ENCODE measurements around the gene PKDCC. TPM values are rescaled to one million over a fixed set of nuclear protein-coding genes. Genes with fewer than 3 reads are reported as not detected.

The PKDCC gene
- total and polyA plus RNA-seq, 2 of the 13 experiments (the other 11 are each of a cell fraction or from before 2014, with no cell fraction given), result 52.6 to 58.8 TPM

DNA sequence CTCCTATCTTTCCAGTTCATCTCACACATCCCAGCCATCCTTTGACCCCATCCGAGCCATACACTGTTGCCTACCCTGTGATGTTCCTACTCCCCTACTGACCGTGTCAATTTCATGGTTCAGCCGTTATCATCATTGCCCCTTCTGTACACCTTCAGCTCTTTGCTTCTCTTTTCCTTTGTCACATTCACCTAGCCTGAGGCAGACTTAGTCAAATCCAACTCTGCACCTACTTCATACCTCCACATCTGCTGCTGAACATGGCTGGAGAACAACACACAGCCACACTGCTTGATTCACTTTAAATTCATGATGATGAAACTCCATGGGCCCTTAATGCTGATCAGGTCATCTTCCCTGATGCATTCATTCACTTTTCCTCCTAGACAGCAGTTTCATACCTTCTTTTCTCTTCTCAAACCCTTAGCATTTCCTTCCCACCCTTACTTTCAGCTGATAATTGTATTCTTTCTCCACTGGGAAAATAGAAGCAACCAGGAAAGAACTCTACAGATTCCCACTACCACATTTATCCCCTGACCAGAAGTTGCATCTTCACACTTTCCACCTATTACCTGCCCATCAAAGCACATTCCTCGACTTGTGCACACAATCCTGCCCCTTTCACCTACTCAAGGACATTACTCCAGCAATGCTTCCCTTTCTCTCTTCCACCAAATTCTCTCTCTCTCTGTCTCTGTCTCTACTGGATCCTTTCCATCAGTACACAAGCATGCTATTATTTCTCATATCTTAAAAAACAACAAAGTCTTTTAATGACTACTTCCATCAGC lies 59.6 kb downstream of the PKDCC start (continued):
- TF ChIP-seq SNAPC4 (CRISPR knock-in tag; IDR thresholded peaks at IDR 0.05) (no peak), ZNF792 (CRISPR knock-in tag; IDR thresholded peaks at IDR 0.05) (no peak), NFE2L1 (CRISPR knock-in tag; IDR thresholded peaks at IDR 0.05; ENCODE audit: borderline replicate concordance) (no peak), NCOA5 (CRISPR knock-in tag; IDR thresholded peaks at IDR 0.05) (no peak), ZNF431 (CRISPR knock-in tag; IDR thresholded peaks at IDR 0.05; ENCODE audit: borderline replicate concordance, low read depth) (no peak; the same call in 1 of the 2 replicates), FOXA3 (CRISPR knock-in tag; IDR thresholded peaks at IDR 0.05) (peak; percentile 53), ZNF230 (CRISPR knock-in tag; IDR thresholded peaks at IDR 0.05) (no peak), JDP2 (CRISPR knock-in tag; IDR thresholded peaks at IDR 0.05; ENCODE audit: borderline replicate concordance) (no peak), TBL1XR1 (IDR thresholded peaks at IDR 0.05; ENCODE audit: borderline replicate concordance, low read length, partially characterized antibody) (no peak), KLF15 (CRISPR knock-in tag; IDR thresholded peaks at IDR 0.05; ENCODE audit: borderline replicate concordance) (no peak), CREB1 (IDR thresholded peaks at IDR 0.05) (no peak), CREB1 (CRISPR knock-in tag; IDR thresholded peaks at IDR 0.05) (peak; percentile 24; the same call in 1 of the 2 replicates), MXD4 (CRISPR knock-in tag; IDR thresholded peaks at IDR 0.05) (no peak), NKX3-1 (CRISPR knock-in tag; IDR thresholded peaks at IDR 0.05) (no peak)
- TF ChIP-seq, protein P1, sequence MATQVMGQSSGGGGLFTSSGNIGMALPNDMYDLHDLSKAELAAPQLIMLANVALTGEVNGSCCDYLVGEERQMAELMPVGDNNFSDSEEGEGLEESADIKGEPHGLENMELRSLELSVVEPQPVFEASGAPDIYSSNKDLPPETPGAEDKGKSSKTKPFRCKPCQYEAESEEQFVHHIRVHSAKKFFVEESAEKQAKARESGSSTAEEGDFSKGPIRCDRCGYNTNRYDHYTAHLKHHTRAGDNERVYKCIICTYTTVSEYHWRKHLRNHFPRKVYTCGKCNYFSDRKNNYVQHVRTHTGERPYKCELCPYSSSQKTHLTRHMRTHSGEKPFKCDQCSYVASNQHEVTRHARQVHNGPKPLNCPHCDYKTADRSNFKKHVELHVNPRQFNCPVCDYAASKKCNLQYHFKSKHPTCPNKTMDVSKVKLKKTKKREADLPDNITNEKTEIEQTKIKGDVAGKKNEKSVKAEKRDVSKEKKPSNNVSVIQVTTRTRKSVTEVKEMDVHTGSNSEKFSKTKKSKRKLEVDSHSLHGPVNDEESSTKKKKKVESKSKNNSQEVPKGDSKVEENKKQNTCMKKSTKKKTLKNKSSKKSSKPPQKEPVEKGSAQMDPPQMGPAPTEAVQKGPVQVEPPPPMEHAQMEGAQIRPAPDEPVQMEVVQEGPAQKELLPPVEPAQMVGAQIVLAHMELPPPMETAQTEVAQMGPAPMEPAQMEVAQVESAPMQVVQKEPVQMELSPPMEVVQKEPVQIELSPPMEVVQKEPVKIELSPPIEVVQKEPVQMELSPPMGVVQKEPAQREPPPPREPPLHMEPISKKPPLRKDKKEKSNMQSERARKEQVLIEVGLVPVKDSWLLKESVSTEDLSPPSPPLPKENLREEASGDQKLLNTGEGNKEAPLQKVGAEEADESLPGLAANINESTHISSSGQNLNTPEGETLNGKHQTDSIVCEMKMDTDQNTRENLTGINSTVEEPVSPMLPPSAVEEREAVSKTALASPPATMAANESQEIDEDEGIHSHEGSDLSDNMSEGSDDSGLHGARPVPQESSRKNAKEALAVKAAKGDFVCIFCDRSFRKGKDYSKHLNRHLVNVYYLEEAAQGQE (IDR thresholded peaks at IDR 0.05; ENCODE audit: borderline replicate concordance in 1 of 2, low read depth in 1 of 2, low read length in 2 of 2), result no peak
- TF ChIP-seq, protein P2, sequence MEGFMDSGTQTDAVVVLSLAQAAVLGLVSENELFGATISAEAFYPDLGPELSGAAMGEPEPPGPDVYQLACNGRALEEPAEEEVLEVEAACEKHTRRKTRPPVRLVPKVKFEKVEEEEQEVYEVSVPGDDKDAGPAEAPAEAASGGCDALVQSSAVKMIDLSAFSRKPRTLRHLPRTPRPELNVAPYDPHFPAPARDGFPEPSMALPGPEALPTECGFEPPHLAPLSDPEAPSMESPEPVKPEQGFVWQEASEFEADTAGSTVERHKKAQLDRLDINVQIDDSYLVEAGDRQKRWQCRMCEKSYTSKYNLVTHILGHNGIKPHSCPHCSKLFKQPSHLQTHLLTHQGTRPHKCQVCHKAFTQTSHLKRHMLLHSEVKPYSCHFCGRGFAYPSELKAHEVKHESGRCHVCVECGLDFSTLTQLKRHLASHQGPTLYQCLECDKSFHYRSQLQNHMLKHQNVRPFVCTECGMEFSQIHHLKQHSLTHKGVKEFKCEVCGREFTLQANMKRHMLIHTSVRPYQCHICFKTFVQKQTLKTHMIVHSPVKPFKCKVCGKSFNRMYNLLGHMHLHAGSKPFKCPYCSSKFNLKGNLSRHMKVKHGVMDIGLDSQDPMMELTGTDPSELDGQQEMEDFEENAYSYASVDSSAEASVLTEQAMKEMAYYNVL (CRISPR knock-in tag; IDR thresholded peaks at IDR 0.05; ENCODE audit: borderline replicate concordance), result peak; percentile 85

All from HepG2 (cell line).